ENCODE results near the gene MAGI3.

DNA sequence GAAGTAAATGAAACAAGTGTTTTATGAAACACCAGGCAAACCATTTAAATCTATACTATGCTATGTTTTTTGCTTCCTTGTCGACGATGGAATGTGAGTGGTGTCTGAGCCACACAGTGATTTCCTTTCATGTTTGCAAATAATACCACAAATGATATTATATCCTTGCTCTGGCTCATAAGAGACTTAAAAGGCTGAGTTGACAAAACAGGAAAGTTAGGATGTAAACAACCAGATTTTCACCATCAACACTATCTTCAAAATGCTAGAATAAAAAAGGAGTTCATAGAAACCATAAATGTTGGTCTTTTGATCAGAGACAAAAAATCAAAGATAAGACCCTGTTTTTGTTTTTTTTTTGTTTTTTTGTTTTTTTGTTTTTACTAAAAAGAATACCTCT lies 17.8 kb upstream of the MAGI3 start:
- TF ChIP-seq, protein P1, sequence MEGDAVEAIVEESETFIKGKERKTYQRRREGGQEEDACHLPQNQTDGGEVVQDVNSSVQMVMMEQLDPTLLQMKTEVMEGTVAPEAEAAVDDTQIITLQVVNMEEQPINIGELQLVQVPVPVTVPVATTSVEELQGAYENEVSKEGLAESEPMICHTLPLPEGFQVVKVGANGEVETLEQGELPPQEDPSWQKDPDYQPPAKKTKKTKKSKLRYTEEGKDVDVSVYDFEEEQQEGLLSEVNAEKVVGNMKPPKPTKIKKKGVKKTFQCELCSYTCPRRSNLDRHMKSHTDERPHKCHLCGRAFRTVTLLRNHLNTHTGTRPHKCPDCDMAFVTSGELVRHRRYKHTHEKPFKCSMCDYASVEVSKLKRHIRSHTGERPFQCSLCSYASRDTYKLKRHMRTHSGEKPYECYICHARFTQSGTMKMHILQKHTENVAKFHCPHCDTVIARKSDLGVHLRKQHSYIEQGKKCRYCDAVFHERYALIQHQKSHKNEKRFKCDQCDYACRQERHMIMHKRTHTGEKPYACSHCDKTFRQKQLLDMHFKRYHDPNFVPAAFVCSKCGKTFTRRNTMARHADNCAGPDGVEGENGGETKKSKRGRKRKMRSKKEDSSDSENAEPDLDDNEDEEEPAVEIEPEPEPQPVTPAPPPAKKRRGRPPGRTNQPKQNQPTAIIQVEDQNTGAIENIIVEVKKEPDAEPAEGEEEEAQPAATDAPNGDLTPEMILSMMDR (IDR thresholded peaks at IDR 0.05) = no peak
- no peak for TF ChIP-seq POLR2A (IDR thresholded peaks at IDR 0.05)
